Activated CD8-positive, alpha-beta T cell treated with anti-CD3 and anti-CD28 coated beads for 36 hours (primary cell): Measurements from ENCODE around the gene LRMDA. TPM values are rescaled to one million over a fixed set of nuclear protein-coding genes. Genes with fewer than 3 reads are reported as not detected.

ENCODE experiments used
- ATAC-seq: fragments of 200-7000 bp; cut with Tn5 transposase; one replicate; pipeline ENCODE4 v1.10.0; 2021; ENCODE audit warnings: mild to moderate bottlenecking, moderate library complexity
- CTCF ChIA-PET: fragments of 350-600 bp; sonication (Branson Sonifier 250); formaldehyde crosslinking; loops from one replicate; lab custom pipeline; 2021; ENCODE audit warnings: antibody characterized with exemption; lab: Charles Lee
- POLR2A ChIA-PET: fragments of 350-600 bp; sonication (Branson Sonifier 250); formaldehyde crosslinking; loops from one replicate; lab custom pipeline; 2021; ENCODE audit warnings: antibody characterized with exemption; lab: Charles Lee
- DNase-seq: peaks from one replicate; pipeline ENCODE4 v3.0.0-alpha.2; 2020
- H3K27ac Mint-ChIP-seq: one replicate; pipeline ENCODE4 v1.8.0; 2021; ENCODE audit warnings: mild to moderate bottlenecking, mixed read lengths
- H3K27me3 Mint-ChIP-seq: one replicate; pipeline ENCODE4 v1.8.0; 2021; ENCODE audit warnings: mixed read lengths
- H3K36me3 Mint-ChIP-seq: one replicate; pipeline ENCODE4 v1.8.0; 2021; ENCODE audit warnings: low read depth, mixed read lengths
- H3K4me1 Mint-ChIP-seq: one replicate; pipeline ENCODE4 v1.8.0; 2021; ENCODE audit warnings: low read depth, mixed read lengths
- H3K4me3 Mint-ChIP-seq: one replicate; pipeline ENCODE4 v1.8.0; 2021; ENCODE audit warnings: mild to moderate bottlenecking, moderate library complexity, mixed read lengths
- H3K9me3 Mint-ChIP-seq: one replicate; pipeline ENCODE4 v1.8.0; 2021; ENCODE audit warnings: mixed read lengths
- CTCF ChIP-seq: fragments of 200-600 bp; IDR thresholded peaks from one replicate; pipeline ENCODE4 v1.8.0; 2022; ENCODE audit warnings: antibody characterized with exemption, mild to moderate bottlenecking
- intact Hi-C: fragments of 100-400 bp; cut with micrococcal nuclease; formaldehyde crosslinking; loops from one replicate; pipeline ENCODE4 v1.10.0; 2022
- total RNA-seq, 2 experiments: library from RNA; stranded (reverse); gene quantifications; one replicate each; pipeline ENCODE4 v1.2.3, GENCODE V29; 2021

The LRMDA gene
- total RNA-seq, 2 experiments from 2014 or later, result not detected

DNA sequence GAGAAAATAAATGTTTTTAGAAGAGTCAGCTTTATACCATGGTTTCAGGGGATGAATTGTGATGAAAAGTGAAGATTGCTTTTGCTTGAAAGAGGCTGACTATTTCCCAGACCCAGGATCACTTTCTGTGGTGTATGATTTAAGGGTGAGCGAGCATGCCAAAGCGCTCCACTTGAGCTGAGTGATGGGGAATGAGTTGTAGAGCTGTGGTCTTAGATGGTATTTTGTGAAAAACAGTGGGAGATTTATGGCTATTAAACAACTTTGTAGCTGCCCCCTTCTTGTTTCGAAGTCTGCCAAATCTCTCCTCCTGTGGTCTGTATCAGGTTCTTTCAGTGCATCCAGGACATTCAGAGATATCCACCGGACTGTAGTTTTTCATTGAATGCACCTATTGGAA, 888.2 kb downstream of the LRMDA start:
- Mint-ChIP-seq H3K9me3 (no peaks in the 10 kb centered on the region), H3K36me3 (no peaks in the 10 kb centered on the region), H3K4me3 (no peak overlapping the region), H3K27me3 (no peaks in the 10 kb centered on the region), H3K4me1 (no peaks in the 10 kb centered on the region), H3K27ac (no peak overlapping the region)
- DNase-seq (no peak), ATAC-seq (no peak)
- POLR2A ChIA-PET, result no interaction called here
- CTCF ChIA-PET, result no interaction called here
- intact Hi-C loops, result no loop called here
- no peak for TF ChIP-seq CTCF

- intact Hi-C loops, result no loop called here
- no peaks in the 10 kb centered on the region for H3K36me3 Mint-ChIP-seq
- H3K27me3 Mint-ChIP-seq, result peaks cover 2% of the 10 kb centered on the region
- no peak for DNase-seq
- ChIA-PET POLR2A (no interaction called here), CTCF (no interaction called here)
- H3K9me3 Mint-ChIP-seq, result no peaks in the 10 kb centered on the region
- H3K27ac Mint-ChIP-seq, result no peak overlapping the region
- no peak overlapping the region for H3K4me3 Mint-ChIP-seq
- no peak for ATAC-seq
- H3K4me1 Mint-ChIP-seq, result no peaks in the 10 kb centered on the region
- TF ChIP-seq CTCF, result no peak
Measured at GRCh38 chr10:76324283-76324682, 892.9 kb downstream of the LRMDA start.

- TF ChIP-seq CTCF, result no peak
- intact Hi-C loops, result no loop called here
- H3K36me3 Mint-ChIP-seq, result no peaks in the 10 kb centered on the region
- H3K4me3 Mint-ChIP-seq, result no peak overlapping the region
- H3K27ac Mint-ChIP-seq, result no peak overlapping the region
- no peaks in the 10 kb centered on the region for H3K4me1 Mint-ChIP-seq
- POLR2A ChIA-PET, result no interaction called here
- H3K9me3 Mint-ChIP-seq, result no peaks in the 10 kb centered on the region
- DNase-seq (no peak), ATAC-seq (no peak)
- CTCF ChIA-PET, result no interaction called here
- H3K27me3 Mint-ChIP-seq, result peaks cover 2% of the 10 kb centered on the region
Measured at GRCh38 chr10:76327441-76327840, 896.0 kb downstream of the LRMDA start.

GRCh38 chr10:76328348-76328747, 896.9 kb downstream of the LRMDA start:
- peaks cover 2% of the 10 kb centered on the region for H3K27me3 Mint-ChIP-seq
- no peak for DNase-seq
- H3K9me3 Mint-ChIP-seq, result no peaks in the 10 kb centered on the region
- no peak overlapping the region for H3K4me3 Mint-ChIP-seq
- H3K27ac Mint-ChIP-seq, result no peak overlapping the region
- POLR2A ChIA-PET, result no interaction called here
- no peaks in the 10 kb centered on the region for H3K36me3 Mint-ChIP-seq
- CTCF ChIA-PET, result no interaction called here
- H3K4me1 Mint-ChIP-seq, result no peaks in the 10 kb centered on the region
- ATAC-seq, result no peak
- no peak for TF ChIP-seq CTCF
- intact Hi-C loops, result no loop called here

DNA sequence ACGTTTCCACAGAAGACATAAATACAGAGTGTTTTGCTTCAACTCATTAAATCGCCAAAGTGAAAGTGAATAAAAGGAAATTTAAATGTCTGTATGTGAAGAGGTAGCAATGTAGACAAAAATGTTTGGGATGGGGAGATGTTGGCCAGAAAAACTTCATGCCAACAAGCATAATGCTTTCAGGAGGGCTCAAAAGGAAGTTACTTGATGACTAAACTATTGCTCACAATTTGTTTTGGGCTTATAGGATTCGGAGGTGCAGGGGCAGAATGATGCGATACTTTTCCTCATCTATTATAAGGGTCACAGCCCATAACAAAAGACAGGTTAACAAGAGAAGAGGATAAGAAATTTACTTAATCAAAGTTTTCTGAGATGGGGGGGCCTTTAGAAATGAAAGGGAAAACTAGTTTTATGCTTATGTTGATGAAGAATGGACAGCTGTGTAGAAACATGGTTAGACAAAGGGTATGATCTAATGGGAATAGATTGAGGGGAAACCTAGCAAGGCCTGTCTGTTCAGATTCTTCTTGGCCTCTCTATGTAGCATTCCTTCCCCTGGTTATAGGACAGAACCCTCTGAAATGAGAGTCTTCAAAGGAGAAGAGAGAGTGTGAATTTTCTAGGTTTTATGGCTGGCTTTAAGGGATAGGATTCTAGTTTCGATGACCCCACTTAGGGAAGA, 898.6 kb downstream of the LRMDA start:
- Mint-ChIP-seq H3K4me1 (no peaks in the 10 kb centered on the region), H3K27me3 (peaks cover 2% of the 10 kb centered on the region), H3K27ac (no peak overlapping the region), H3K9me3 (no peaks in the 10 kb centered on the region), H3K36me3 (no peaks in the 10 kb centered on the region), H3K4me3 (no peak overlapping the region)
- intact Hi-C loops, result no loop called here
- DNase-seq, result no peak
- TF ChIP-seq CTCF, result no peak
- ATAC-seq, result no peak
- ChIA-PET POLR2A (no interaction called here), CTCF (no interaction called here)
